Keratinocyte (primary cell): ENCODE results near the gene TEAD3.

Experiments
- CTCF ChIP-seq, 3 experiments: IDR thresholded peaks in 1 of 3; conservative IDR thresholded peaks in 1 of 3; optimal IDR thresholded peaks in 1 of 3; 2 replicates in 2 of 3; 3 replicates in 1 of 3; pipeline versions ENCODE3 to v1.5.1; 2011; ENCODE audit warnings: low read length in 3 of 3, mild to moderate bottlenecking in 3 of 3, moderate library complexity in 2 of 3, control low read depth in 1 of 3, inconsistent platforms in 1 of 3; ENCODE audit not compliant: insufficient read depth in 2 of 3; ENCODE audit errors: extremely low read depth in 1 of 3
- EZH2 ChIP-seq: IDR thresholded peaks from one replicate; pipeline ENCODE4 v1.6.1; 2012; ENCODE audit warnings: inconsistent platforms, mild to moderate bottlenecking, low read length, moderate library complexity

- no peak for TF ChIP-seq CTCF (optimal IDR thresholded peaks at IDR 0.05 in 1 of 3, IDR thresholded peaks at IDR 0.05 in 1 of 3, conservative IDR thresholded peaks at IDR 0.05 in 1 of 3; ENCODE audit: extremely low read depth in 1 of 3, insufficient read depth in 2 of 3, low read length in 3 of 3)
- TF ChIP-seq EZH2 = no peak
Measured at GRCh38 chr6:35507221-35507620, 10.3 kb upstream of the TEAD3 start.
